Hepatocyte (in vitro differentiated cells): ENCODE measurements around the gene C9orf40.

ENCODE experiments used
- CTCF ChIP-seq: fragments of 200-600 bp; sonication (generic); IDR thresholded peaks from 2 replicates; pipeline ENCODE4 v1.5.1; 2016; ENCODE audit warnings: antibody characterized with exemption, mild to moderate bottlenecking; ENCODE audit not compliant: poor library complexity
- EZH2 ChIP-seq: fragments of 200-600 bp; sonication (generic); IDR thresholded peaks from 2 replicates; pipeline ENCODE4 v1.6.1; 2016; ENCODE audit warnings: antibody characterized with exemption, mild to moderate bottlenecking, borderline replicate concordance

DNA sequence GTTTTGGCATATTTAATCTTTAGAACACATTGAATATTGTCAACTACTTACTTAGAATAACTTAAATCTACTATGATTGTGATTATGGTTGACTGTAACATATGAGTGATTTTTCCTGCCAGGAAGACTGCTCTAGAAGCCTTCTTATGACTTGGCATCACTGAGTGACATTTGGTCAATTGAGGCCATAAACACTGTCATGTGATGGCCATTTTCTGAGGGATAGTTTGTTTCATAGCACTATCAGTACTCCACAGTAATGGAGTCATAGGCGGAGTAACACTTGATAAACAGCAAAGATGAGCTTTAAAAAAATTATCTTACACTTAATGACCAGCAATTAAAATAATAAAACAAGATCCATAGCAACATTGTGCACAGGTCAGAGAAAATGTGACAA lies 31.0 kb downstream of the C9orf40 start:
- TF ChIP-seq CTCF (no peak), EZH2 (no peak)
